IgD-negative memory B cell (primary cell): Measurements from ENCODE around the gene STON2. TPM values are rescaled to one million over a fixed set of nuclear protein-coding genes. Genes with fewer than 3 reads are reported as not detected.
"Not testable (repeated sequence)": the region's sequence is repeated elsewhere in the genome, so short reads cannot be mapped to it uniquely, and the experiment has no call there.

ENCODE experiments used
- H3K27ac Mint-ChIP-seq, 3 donors: one replicate each; pipeline ENCODE4 v1.8.0; 2020 to 2022; ENCODE audit warnings: mild to moderate bottlenecking in 3 of 3, mixed read lengths in 3 of 3, moderate library complexity in 1 of 3
- H3K27me3 Mint-ChIP-seq: one replicate; pipeline ENCODE4 v1.8.0; 2021; ENCODE audit warnings: mixed read lengths
- H3K36me3 Mint-ChIP-seq: one replicate; pipeline ENCODE4 v1.8.0; 2020; ENCODE audit warnings: mild to moderate bottlenecking, mixed read lengths
- H3K4me1 Mint-ChIP-seq, 3 donors: one replicate each; pipeline ENCODE4 v1.8.0; 2020 to 2022; ENCODE audit warnings: mixed read lengths in 3 of 3, mild to moderate bottlenecking in 1 of 3
- H3K4me3 Mint-ChIP-seq, 4 donors: one replicate each; pipeline ENCODE4 v1.8.0; 2020 to 2022; ENCODE audit warnings: mild to moderate bottlenecking in 4 of 4, mixed read lengths in 4 of 4, moderate library complexity in 3 of 4
- H3K9me3 Mint-ChIP-seq, 3 donors: one replicate each; pipeline ENCODE4 v1.8.0; 2020 to 2021; ENCODE audit warnings: mixed read lengths in 3 of 3, mild to moderate bottlenecking in 1 of 3
- polyA plus RNA-seq: library from polyadenylated mRNA; unstranded; fragments of 300-500 nt; fragmentation: Illumina TruSeq; gene quantifications from one replicate; pipeline ENCODE4 v1.2.3, GENCODE V29; 2021

STON2 gene
- polyA plus RNA-seq, 1 donor from 2014 or later = 0.69 TPM

DNA sequence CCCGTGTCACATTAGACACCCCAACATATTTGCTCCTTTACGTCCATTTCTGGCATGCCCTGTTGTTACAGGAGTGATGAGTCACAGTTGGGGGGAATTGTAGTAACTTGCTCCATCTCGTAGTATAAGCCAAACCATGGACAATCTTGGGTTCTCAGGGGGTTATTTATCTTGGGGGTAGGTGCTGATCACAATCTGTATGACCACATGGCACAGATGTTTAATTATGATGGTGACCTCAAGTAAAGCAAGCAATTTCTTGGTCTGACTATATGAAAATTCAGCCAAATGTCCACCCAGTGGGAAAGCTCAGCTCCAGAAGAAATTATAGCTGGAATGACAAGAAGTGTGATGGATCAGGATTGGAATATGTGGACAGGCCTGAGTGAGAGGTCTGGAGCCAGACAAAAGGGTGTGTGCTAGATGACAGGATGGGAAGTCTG is 32.1 kb upstream of the STON2 start:
- H3K27me3 Mint-ChIP-seq = peaks cover 38% of the 10 kb centered on the region
- H3K4me3 Mint-ChIP-seq = no peak overlapping the region
- H3K9me3 Mint-ChIP-seq = no peaks in the 10 kb centered on the region
- peaks cover 2% of the 10 kb centered on the region for H3K36me3 Mint-ChIP-seq
- H3K27ac Mint-ChIP-seq = no peak overlapping the region
- H3K4me1 Mint-ChIP-seq = peaks cover 6 to 11% (median 9%) of the 10 kb centered on the region in 3 donors

GRCh38 chr14:81430235-81430634 is 30.1 kb upstream of the STON2 start:
- Mint-ChIP-seq H3K27ac (no peak overlapping the region), H3K36me3 (peaks cover under 1% of the 10 kb centered on the region), H3K27me3 (peaks cover 30% of the 10 kb centered on the region), H3K4me3 (no peak overlapping the region), H3K4me1 (peaks cover under 1 to 2% (median under 1%) of the 10 kb centered on the region in 3 donors), H3K9me3 (no peaks in the 10 kb centered on the region)

DNA sequence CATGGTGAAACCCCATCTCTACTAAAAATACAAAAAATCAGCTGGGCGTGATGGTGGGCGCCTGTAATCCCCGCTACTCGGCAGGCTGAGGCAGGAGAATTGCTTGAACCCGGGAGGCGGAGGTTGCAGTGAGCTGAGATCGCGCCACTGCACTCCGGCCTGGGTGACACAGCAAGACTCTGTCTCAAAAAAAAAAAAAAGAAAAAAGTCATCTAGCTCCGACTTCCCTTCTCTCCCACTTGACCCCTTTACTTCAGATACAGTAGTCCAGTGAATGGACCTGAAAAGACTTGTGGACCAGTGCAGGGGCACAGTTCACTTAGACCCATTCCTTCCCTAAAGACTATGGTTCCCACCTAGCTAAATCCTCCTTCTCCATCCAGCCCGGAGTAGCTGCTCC is 29.6 kb upstream of the STON2 start:
- not testable (repeated sequence) for H3K36me3 Mint-ChIP-seq, H3K4me3 Mint-ChIP-seq, H3K27ac Mint-ChIP-seq, H3K4me1 Mint-ChIP-seq, H3K9me3 Mint-ChIP-seq
- H3K27me3 Mint-ChIP-seq = peaks cover 27% of the 10 kb centered on the region

DNA sequence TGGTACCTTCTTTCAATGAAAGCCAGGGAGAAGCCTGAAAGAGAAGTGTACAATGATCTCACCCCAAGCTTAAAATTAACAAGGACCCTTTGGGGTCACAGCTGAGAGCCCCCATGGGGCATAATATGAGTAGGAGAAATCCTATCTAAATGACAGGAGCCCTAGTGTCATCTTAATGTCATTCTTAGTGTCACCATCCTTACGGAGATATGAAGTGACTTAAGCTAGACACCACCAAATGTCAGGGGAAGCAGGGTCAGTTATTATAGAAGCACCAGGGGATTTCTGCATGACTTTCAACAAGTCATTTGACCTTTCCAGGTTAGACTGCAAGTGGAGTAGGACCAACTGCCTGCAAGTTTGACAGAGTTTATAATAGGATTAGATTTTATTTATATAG is 28.9 kb upstream of the STON2 start:
- H3K36me3 Mint-ChIP-seq = no peaks in the 10 kb centered on the region
- H3K4me1 Mint-ChIP-seq = no peaks in the 10 kb centered on the region
- H3K4me3 Mint-ChIP-seq = no peak overlapping the region
- H3K9me3 Mint-ChIP-seq = no peaks in the 10 kb centered on the region
- H3K27ac Mint-ChIP-seq = no peak overlapping the region
- peaks cover 26% of the 10 kb centered on the region for H3K27me3 Mint-ChIP-seq

DNA sequence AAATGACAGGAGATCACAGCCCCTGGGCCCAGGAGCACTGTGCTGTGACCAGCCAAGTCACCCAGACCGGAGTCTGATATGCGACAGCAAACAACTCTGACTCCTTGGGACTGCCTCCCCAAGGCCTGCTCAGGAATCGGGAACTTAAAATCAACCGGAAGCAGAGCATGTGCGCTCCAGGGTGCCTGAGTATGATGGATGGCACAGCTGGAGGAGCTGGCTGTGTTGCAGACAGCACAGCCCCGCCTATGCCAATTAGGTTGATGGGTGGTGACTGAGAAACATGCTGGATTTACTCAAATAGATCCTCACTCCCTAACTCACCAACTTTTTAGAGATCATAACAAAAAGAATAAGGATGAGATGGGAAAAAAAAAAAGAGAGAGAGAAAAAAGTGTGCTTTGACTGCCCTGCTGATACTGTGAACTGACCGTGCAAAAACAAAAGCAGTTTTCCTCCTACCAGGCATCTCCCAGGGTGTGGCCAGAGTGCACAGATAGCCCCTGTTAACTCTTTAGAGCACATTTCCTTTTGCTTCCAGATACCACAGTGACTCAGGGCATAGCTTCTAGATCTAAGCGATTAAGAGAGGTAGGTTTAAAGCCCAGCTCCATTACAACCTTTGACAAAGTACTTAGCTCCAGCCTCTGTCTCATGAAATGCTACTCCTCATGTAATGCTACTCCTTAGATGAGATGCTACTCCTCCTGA is 27.4 kb upstream of the STON2 start:
- Mint-ChIP-seq H3K27me3 (peaks cover 17% of the 10 kb centered on the region), H3K9me3 (no peaks in the 10 kb centered on the region), H3K36me3 (no peaks in the 10 kb centered on the region), H3K4me1 (no peaks in the 10 kb centered on the region), H3K27ac (no peak overlapping the region), H3K4me3 (no peak overlapping the region)

DNA sequence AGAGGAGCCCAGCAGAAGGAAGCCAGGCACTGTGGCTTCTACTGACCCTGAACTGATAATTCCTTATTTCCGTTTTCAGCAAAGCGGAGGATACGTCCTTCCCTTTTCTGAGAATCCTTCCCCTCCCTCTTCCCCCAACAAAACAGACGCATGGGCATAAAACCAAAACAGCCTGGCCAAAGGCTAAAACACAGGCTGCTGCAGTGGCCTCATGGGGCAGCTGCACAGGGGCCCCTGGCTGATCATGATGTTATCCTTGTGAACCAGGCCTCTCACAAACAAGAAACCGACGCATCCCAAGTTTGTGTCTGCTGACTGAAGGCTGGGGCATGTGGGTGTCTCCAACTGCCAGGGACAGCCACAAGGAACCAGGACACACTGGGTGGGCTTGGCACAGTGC is 23.4 kb upstream of the STON2 start:
- H3K4me1 Mint-ChIP-seq = no peaks in the 10 kb centered on the region
- H3K36me3 Mint-ChIP-seq = no peaks in the 10 kb centered on the region
- H3K27ac Mint-ChIP-seq = no peak overlapping the region
- no peak overlapping the region for H3K4me3 Mint-ChIP-seq
- H3K9me3 Mint-ChIP-seq = peaks cover 2 to 14% (median 3%) of the 10 kb centered on the region in 3 donors
- H3K27me3 Mint-ChIP-seq = peaks cover 14% of the 10 kb centered on the region

DNA sequence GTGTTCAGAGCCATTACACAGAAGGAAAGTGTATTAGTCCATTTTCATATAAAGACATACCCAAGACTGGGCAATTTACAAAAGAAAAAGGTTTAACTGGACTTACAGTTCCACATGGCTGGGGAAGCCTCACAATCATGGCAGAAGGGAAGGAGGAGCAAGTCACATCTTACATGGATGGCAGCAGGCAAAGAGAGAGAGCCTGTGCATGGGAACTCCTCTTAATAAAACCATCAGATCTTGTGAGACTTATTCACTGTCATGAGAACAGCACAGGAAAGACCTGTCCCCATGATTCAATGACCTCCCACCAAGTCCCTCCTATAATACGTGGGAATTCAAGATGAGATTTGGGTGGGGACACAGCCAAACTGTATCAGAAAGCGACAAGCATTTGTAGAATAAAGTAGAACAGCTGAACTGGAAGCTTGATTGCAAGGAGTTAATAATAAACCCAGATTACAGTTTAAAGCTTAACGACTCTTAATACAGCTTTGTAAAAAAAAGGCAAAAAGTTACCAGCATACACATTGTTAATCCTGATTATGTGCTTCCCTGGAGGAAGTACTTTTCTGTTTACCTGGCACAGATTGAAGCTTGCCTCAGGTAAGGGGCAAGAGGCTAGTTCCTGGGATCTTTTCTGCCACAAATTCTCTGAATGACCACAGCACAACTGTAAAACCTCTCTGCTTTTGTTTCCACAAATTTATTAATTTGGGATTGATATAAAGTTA is 18.1 kb upstream of the STON2 start:
- Mint-ChIP-seq H3K27ac (no peak overlapping the region), H3K36me3 (no peaks in the 10 kb centered on the region), H3K27me3 (peaks cover 2% of the 10 kb centered on the region), H3K4me3 (no peak overlapping the region), H3K4me1 (peaks cover 0 to 2% (median 0%) of the 10 kb centered on the region in 3 donors), H3K9me3 (peaks cover 3 to 25% (median 4%) of the 10 kb centered on the region in 3 donors)

GRCh38 chr14:81416981-81417380 is 16.9 kb upstream of the STON2 start:
- no peak overlapping the region for H3K27ac Mint-ChIP-seq
- peaks cover 3 to 21% (median 4%) of the 10 kb centered on the region in 3 donors for H3K9me3 Mint-ChIP-seq
- peaks cover 1% of the 10 kb centered on the region for H3K27me3 Mint-ChIP-seq
- no peak overlapping the region for H3K4me3 Mint-ChIP-seq
- no peaks in the 10 kb centered on the region for H3K36me3 Mint-ChIP-seq
- peaks cover 0 to 2% (median 0%) of the 10 kb centered on the region in 3 donors for H3K4me1 Mint-ChIP-seq

DNA sequence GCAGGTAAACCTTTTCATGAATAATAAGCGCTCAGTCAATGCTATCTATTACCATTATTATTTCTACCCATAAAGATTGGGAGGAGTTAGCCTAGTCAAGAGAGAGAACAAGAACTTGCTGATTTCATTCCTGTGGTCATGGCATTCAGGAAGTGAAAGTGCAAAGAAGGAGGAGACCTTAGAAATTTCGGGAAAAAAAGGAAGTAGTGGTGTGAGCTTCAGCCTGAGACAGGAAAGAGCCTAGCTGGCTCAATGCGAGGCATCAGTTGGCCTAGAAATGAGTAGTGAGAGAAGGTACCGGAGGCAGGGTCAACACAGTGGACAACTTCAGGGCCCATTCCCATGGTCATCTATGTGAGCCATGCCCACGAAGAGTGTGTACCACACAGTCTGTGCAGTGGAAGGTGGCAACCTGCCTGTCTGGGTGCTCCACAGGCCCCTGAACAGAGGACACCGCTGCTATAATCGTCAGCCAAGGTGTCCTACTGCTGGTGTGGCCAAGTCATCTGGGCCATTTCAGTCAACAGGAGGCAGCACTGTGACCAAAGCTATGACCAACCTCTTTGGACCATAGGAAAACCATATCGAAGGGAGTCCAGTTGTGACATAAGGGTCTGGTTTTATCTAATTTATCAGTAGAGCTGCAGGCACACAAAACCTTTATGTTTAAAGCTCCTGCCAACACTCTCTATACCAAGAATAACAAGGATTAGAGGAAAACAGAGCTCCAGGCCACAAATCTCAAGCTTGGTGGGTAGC is 16.2 kb upstream of the STON2 start:
- Mint-ChIP-seq H3K4me3 (no peak overlapping the region), H3K4me1 (peaks cover 0 to 2% (median 0%) of the 10 kb centered on the region in 3 donors), H3K27me3 (peaks cover 1% of the 10 kb centered on the region), H3K9me3 (peaks cover 4 to 17% (median 5%) of the 10 kb centered on the region in 3 donors), H3K36me3 (no peaks in the 10 kb centered on the region), H3K27ac (no peak overlapping the region)

- Mint-ChIP-seq H3K9me3 (peaks cover 3 to 15% (median 4%) of the 10 kb centered on the region in 3 donors), H3K27me3 (peaks cover 1% of the 10 kb centered on the region), H3K4me1 (peaks cover 0 to 2% (median 0%) of the 10 kb centered on the region in 3 donors), H3K4me3 (no peak overlapping the region), H3K27ac (no peak overlapping the region), H3K36me3 (no peaks in the 10 kb centered on the region)
Measured at GRCh38 chr14:81415781-81416180, 15.7 kb upstream of the STON2 start.

DNA sequence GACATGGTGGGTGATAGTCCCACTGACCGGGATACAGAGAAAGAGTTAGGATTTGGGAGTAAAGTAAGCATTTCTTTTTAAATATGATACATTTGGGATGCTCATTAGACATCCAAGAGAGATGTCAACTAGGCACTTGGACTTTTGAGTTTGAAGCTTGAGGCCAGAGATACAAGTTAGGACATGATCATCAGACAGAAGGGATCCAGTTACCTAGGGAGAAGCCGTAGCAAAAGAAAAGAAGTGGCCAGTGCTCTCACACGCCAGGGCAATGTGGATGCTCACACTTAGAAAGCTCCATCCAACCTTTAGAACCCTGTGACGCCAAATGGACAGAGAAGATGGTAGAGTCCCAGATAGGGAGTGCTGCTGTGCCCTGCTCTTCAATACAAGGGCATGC is 14.0 kb upstream of the STON2 start:
- Mint-ChIP-seq H3K36me3 (no peaks in the 10 kb centered on the region), H3K9me3 (peaks cover 2 to 15% (median 3%) of the 10 kb centered on the region in 3 donors), H3K4me1 (peaks cover 0 to 2% (median 0%) of the 10 kb centered on the region in 3 donors), H3K27ac (peak overlapping the region in 1 of 3 donors; percentile 4), H3K27me3 (peaks cover 1% of the 10 kb centered on the region), H3K4me3 (no peak overlapping the region)

DNA sequence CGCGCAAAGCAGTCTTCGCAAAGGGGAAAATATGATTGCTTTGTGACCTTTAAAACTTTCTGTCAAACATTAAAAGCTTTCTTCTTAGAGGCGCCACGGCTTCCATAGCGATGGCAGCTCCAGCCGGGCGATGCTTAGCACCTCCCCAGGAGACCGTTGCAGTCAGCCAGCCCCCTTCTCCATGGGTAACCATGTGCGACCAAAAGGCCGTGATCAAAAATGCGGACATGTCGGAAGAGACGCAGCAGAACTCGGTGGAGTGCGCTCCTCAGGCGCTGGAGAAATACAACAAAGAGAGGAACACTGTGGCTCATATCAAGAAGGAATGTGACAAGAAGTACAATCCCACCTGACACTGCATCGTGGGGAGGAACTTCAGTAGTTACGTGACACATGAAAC is 12.7 kb upstream of the STON2 start:
- Mint-ChIP-seq H3K27ac (no peak overlapping the region), H3K9me3 (peaks cover 0 to 5% (median 3%) of the 10 kb centered on the region in 3 donors)

DNA sequence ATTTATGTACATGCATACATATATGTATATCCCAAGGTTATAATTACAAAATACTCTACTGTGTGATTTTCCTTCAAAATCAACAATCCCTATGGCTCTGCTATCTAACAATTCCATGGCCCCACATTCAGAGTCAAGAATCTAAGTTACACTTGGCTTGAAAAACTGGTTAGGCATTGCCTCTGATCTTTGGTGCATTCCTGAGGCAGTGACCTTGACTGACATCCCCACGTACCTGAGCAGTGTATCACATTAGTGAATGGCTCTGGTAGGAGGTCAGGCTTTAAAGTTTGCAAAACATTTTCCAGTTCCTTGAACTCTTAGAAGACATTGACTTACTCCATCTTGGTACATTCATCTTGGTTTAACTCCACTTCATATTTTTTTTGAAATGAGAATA is 8.5 kb upstream of the STON2 start:
- H3K4me1 Mint-ChIP-seq = no peaks in the 10 kb centered on the region

More for the DNA sequence above, 12.7 kb upstream of the STON2 start:
- Mint-ChIP-seq H3K27me3 (peaks cover 1% of the 10 kb centered on the region), H3K4me3 (no peak overlapping the region), H3K4me1 (peaks cover 0 to 2% (median 0%) of the 10 kb centered on the region in 3 donors), H3K36me3 (no peaks in the 10 kb centered on the region)

DNA sequence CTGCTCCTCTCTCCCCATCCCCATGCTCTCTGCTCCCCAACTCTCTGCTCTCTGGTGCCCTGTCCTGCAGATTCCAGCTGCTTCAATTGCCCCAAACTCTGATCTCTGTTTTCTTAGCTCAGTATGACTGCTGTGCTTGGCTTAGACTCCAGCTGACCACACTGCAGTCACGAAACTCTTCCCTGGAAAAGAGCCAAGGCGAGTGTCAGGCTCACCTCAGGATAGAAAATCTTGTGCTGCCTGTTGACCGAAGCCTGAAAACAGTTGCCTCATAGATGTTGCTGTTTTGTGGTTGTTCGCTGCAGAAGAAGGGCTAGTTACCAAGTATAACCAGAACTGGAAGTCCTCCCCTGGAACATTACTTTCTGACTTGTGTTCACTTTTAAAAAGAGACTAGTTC is 6.7 kb upstream of the STON2 start:
- H3K27ac Mint-ChIP-seq = no peak overlapping the region
- peaks cover 5 to 12% (median 6%) of the 10 kb centered on the region in 3 donors for H3K9me3 Mint-ChIP-seq
- H3K4me3 Mint-ChIP-seq = no peak overlapping the region
- no peaks in the 10 kb centered on the region for H3K4me1 Mint-ChIP-seq
- peaks cover 11% of the 10 kb centered on the region for H3K27me3 Mint-ChIP-seq
- no peaks in the 10 kb centered on the region for H3K36me3 Mint-ChIP-seq

More for the DNA sequence above, 8.5 kb upstream of the STON2 start:
- H3K27ac Mint-ChIP-seq = no peak overlapping the region
- no peak overlapping the region for H3K4me3 Mint-ChIP-seq
- H3K27me3 Mint-ChIP-seq = peaks cover 8% of the 10 kb centered on the region
- peaks cover 5 to 12% (median 6%) of the 10 kb centered on the region in 3 donors for H3K9me3 Mint-ChIP-seq
- H3K36me3 Mint-ChIP-seq = no peaks in the 10 kb centered on the region

DNA sequence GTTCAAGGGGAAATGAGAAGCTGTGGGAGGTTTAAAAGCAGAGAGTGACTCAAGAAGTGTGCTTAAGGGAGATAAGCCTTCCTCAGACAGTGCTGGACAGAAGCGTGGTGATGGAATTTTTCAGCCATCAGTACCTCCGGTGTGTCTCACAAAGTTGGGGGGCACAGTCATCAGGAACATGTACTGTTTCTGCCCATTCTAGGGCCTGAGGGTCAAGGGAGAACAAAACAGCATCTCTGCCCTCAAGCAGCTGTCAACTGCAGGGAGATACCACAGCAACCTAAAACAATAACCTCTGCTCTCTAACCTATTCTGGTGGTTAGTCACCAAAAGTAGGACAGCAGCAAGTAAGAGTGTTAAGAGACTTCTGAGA is 2.0 kb upstream of the STON2 start:
- no peaks in the 10 kb centered on the region for H3K4me1 Mint-ChIP-seq
- no peaks in the 10 kb centered on the region for H3K36me3 Mint-ChIP-seq
- no peak overlapping the region for H3K27ac Mint-ChIP-seq

More for the DNA sequence above, 2.0 kb upstream of the STON2 start:
- Mint-ChIP-seq H3K4me3 (no peak overlapping the region), H3K27me3 (peaks cover 11% of the 10 kb centered on the region), H3K9me3 (peaks cover 3 to 12% (median 5%) of the 10 kb centered on the region in 3 donors)
